Peyer's patch (tissue), 4 donors: ENCODE measurements around the gene TMEM63A.

Experiments used
- CTCF ChIP-seq, 6 experiments: fragments of 450-650 bp in 4 of 6; fragments of 200-600 bp in 2 of 6; sonication (generic) in 1 of 6; IDR thresholded peaks; one replicate each; pipeline ENCODE4 v1.5.1; 2017 to 2019; ENCODE audit warnings: antibody characterized with exemption in 6 of 6, mild to moderate bottlenecking in 3 of 6, moderate library complexity in 1 of 6
- POLR2A ChIP-seq, 2 donors: fragments of 450-650 bp; IDR thresholded peaks; one replicate each; pipeline ENCODE4 v1.5.1; 2017; ENCODE audit warnings: antibody characterized with exemption in 2 of 2, mild to moderate bottlenecking in 2 of 2, moderate library complexity in 2 of 2

- TF ChIP-seq CTCF (IDR thresholded peaks at IDR 0.05) (no peak), POLR2A (IDR thresholded peaks at IDR 0.05) (no peak)
Measured at GRCh38 chr1:225808136-225808535, 74.0 kb downstream of the TMEM63A start.
